ENCODE results near the gene IL17RC.
A peak's percentile ranks its signal among the peaks of the same experiment; 100 is the strongest.

GRCh38 chr3:9930804-9931418 lies 14.0 kb downstream of the IL17RC start:
- TF ChIP-seq RAD21 (IDR thresholded peaks at IDR 0.05 in 1 of 2, conservative IDR thresholded peaks at IDR 0.05 in 1 of 2; ENCODE audit: low read depth in 2 of 2, low read length in 2 of 2), result 0 out of 4 replicates have a peak, but pooled peaks of 1 of the 2 experiments have one; percentile 1
- no peak for TF ChIP-seq CTCF (IDR thresholded peaks at IDR 0.05; ENCODE audit: control extremely low read depth in 1 of 3, insufficient read depth in 1 of 3, low read depth in 1 of 3, low read length in 3 of 3)
- no peak for TF ChIP-seq POLR2AphosphoS5 (IDR thresholded peaks at IDR 0.05; ENCODE audit: low read depth, low read length)
- TF ChIP-seq POLR2A (IDR thresholded peaks at IDR 0.05; ENCODE audit: control extremely low read depth in 1 of 2, low read depth in 2 of 2, low read length in 2 of 2), result no peak
- no peak for TF ChIP-seq SP1 (IDR thresholded peaks at IDR 0.05; ENCODE audit: low read depth, low read length)
- no peak for TF ChIP-seq KDM1A (IDR thresholded peaks at IDR 0.05; ENCODE audit: borderline replicate concordance, low read length)
- TF ChIP-seq EP300 (IDR thresholded peaks at IDR 0.05; ENCODE audit: borderline replicate concordance in 1 of 2, low read depth in 2 of 2, low read length in 2 of 2), result no peak
- TF ChIP-seq CHD1 (IDR thresholded peaks at IDR 0.05; ENCODE audit: low read depth, low read length), result no peak
- no peak for TF ChIP-seq TBP (IDR thresholded peaks at IDR 0.05; ENCODE audit: low read depth, low read length)
- TF ChIP-seq CEBPB (IDR thresholded peaks at IDR 0.05; ENCODE audit: low read depth, low read length), result no peak
- TF ChIP-seq SIN3A (conservative IDR thresholded peaks at IDR 0.05 in 1 of 2, IDR thresholded peaks at IDR 0.05 in 1 of 2; ENCODE audit: low read depth in 1 of 2, low read length in 2 of 2), result no peak
